ENCODE data around the gene UTP14C. TPM values are rescaled to one million over a fixed set of nuclear protein-coding genes. Genes with fewer than 3 reads are reported as not detected.

The UTP14C gene
- total and polyA plus RNA-seq, 2 of the 13 experiments (the other 11 are each of a cell fraction or from before 2014, with no cell fraction given), result 8.8 to 12.2 TPM

GRCh38 chr13:52043675-52044074 is 19.2 kb downstream of the UTP14C start (continued):
- peak; percentile 51; the same call in 1 of the 2 replicates for TF ChIP-seq ARID5B (CRISPR knock-in tag; IDR thresholded peaks at IDR 0.05)
- TF ChIP-seq KLF15 (CRISPR knock-in tag; IDR thresholded peaks at IDR 0.05; ENCODE audit: borderline replicate concordance), result no peak
- peak; percentile 41 for TF ChIP-seq GATAD2A (CRISPR knock-in tag; IDR thresholded peaks at IDR 0.05)
- TF ChIP-seq ARNTL (CRISPR knock-in tag; IDR thresholded peaks at IDR 0.05), result no peak
- TF ChIP-seq PAF1 (CRISPR knock-in tag; IDR thresholded peaks at IDR 0.05), result no peak

GRCh38 chr13:52047463-52047862 is 23.0 kb downstream of the UTP14C start:
- intact Hi-C loops (cut with micrococcal nuclease; ENCODE audit: unreplicated experiment), result no loop called here
- 71% methylated on average over 3 of the region's 3 CpGs for WGBS (ENCODE audit: low lambda C conversion rate)
- BruUV-seq (replicated peaks), result no TSS peak

More at GRCh38 chr13:52047463-52047862, 23.0 kb downstream of the UTP14C start:
- Histone ChIP-seq H2AFZ (ENCODE audit: low read length) (no peak overlapping the region), H4K20me1 (ENCODE audit: insufficient read depth, low read length) (no peaks in the 10 kb centered on the region), H3K36me3 (replicated peaks in 1 of 2; ENCODE audit: control insufficient read depth in 1 of 2, insufficient read depth in 2 of 2, low read length in 2 of 2) (no peaks in the 10 kb centered on the region), H3K4me1 (ENCODE audit: insufficient read depth, low read length) (peaks cover 14% of the 10 kb centered on the region), H3K4me3 (replicated peaks in 1 of 3; ENCODE audit: insufficient read depth in 1 of 3, low read depth in 2 of 3, low read length in 3 of 3) (no peak overlapping the region), H3K27ac (ENCODE audit: extremely low read length, insufficient read depth, low read length) (no peak overlapping the region), H3K4me2 (ENCODE audit: low read depth, low read length) (no peak overlapping the region), H3K79me2 (ENCODE audit: insufficient read depth, low read length) (no peaks in the 10 kb centered on the region), H3K27me3 (ENCODE audit: control insufficient read depth in 1 of 2, insufficient read depth in 2 of 2, low read length in 2 of 2) (no peaks in the 10 kb centered on the region), H3K9ac (ENCODE audit: insufficient read depth, low read depth, low read length) (no peak overlapping the region), H3K9me3 (ENCODE audit: low read length) (no peaks in the 10 kb centered on the region)
- DNase-seq (ENCODE audit: low spot score) (no peak), FAIRE-seq (no peak), ATAC-seq (no peak)
- peak; percentile 72 for TF ChIP-seq ZNF770 (CRISPR knock-in tag; IDR thresholded peaks at IDR 0.05)
- TF ChIP-seq KAT7 (CRISPR knock-in tag; IDR thresholded peaks at IDR 0.05; ENCODE audit: borderline replicate concordance), result no peak
- TF ChIP-seq KDM4B (CRISPR knock-in tag; IDR thresholded peaks at IDR 0.05), result no peak
- TF ChIP-seq ZNF121 (CRISPR knock-in tag; IDR thresholded peaks at IDR 0.05), result peak; percentile 74
- no peak for TF ChIP-seq ZSCAN29 (CRISPR knock-in tag; conservative IDR thresholded peaks at IDR 0.05)
- TF ChIP-seq NFE2 (CRISPR knock-in tag; IDR thresholded peaks at IDR 0.05), result no peak
- POLR2A ChIA-PET, result no interaction called here
- CTCF ChIA-PET (ENCODE audit: low intra/inter-chr PET ratio, low total read pairs), result no interaction called here
- in situ Hi-C loops (cut with HindIII; ENCODE audit: extremely low pct_ligation_motif_present, low pct_unique_long_range_greater_than_20kb), result no loop called here
